ENCODE results near the gene FIGN. TPM values are rescaled to one million over a fixed set of nuclear protein-coding genes. Genes with fewer than 3 reads are reported as not detected.

FIGN gene
- polyA plus RNA-seq, 1 donor from 2014 or later: 0.71 TPM

DNA sequence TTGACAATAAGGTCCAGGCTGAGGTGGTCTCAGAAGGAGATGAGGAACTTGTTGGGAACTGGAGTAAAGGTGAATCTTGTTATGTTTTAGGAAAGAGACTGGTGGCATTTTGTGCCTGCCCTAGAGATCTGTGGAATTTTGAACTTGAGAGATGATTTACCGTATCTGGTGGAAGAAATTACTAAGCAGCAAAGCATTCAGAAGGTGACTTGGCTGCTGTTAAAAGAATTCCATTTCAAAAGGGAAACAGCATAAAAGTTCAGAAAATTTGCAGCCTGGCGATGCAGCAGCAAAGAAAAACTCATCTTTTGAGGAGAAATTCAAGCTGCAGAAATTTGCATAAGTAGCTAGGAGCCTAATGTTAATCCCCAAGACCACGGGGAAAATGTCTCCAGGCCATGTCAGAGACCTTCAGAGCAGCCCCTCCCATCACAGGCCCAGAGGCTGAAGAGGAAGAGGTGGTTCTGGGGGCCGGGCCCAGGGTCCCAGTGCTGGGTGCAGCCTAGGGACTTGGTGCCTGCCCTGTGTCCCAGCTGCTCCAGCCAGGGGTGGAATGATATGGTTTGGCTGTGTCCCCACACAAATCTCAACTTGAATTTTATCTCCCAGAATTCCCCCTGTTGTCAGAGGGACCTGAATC, 73.5 kb downstream of the FIGN start:
- H3K9me3 ChIP-seq (ENCODE audit: low read length): no peaks in the 10 kb centered on the region
- H4K20me1 ChIP-seq (ENCODE audit: insufficient read depth): no peaks in the 10 kb centered on the region
- H3K27me3 ChIP-seq (ENCODE audit: insufficient read depth, low read depth, low read length): no peaks in the 10 kb centered on the region
- H3K4me2 ChIP-seq (ENCODE audit: low read length): no peak overlapping the region
- no peaks in the 10 kb centered on the region for H3K36me3 ChIP-seq (ENCODE audit: insufficient read depth, low read length)
- no peaks in the 10 kb centered on the region for H3K9me2 ChIP-seq (ENCODE audit: insufficient read depth, low read length)
- TF ChIP-seq EZH2 (IDR thresholded peaks at IDR 0.05; ENCODE audit: borderline replicate concordance, insufficient read depth, low read length, poor library complexity, severe bottlenecking): no peak
- TF ChIP-seq SMC3 (conservative IDR thresholded peaks at IDR 0.05; ENCODE audit: poor library complexity): no peak
- no peak for TF ChIP-seq TAF1 (IDR thresholded peaks at IDR 0.05; ENCODE audit: low read depth)
- TF ChIP-seq EP300 (conservative IDR thresholded peaks at IDR 0.05; ENCODE audit: poor library complexity, severe bottlenecking): no peak
- TF ChIP-seq RAD21 (conservative IDR thresholded peaks at IDR 0.05): no peak
- TF ChIP-seq, protein P1, sequence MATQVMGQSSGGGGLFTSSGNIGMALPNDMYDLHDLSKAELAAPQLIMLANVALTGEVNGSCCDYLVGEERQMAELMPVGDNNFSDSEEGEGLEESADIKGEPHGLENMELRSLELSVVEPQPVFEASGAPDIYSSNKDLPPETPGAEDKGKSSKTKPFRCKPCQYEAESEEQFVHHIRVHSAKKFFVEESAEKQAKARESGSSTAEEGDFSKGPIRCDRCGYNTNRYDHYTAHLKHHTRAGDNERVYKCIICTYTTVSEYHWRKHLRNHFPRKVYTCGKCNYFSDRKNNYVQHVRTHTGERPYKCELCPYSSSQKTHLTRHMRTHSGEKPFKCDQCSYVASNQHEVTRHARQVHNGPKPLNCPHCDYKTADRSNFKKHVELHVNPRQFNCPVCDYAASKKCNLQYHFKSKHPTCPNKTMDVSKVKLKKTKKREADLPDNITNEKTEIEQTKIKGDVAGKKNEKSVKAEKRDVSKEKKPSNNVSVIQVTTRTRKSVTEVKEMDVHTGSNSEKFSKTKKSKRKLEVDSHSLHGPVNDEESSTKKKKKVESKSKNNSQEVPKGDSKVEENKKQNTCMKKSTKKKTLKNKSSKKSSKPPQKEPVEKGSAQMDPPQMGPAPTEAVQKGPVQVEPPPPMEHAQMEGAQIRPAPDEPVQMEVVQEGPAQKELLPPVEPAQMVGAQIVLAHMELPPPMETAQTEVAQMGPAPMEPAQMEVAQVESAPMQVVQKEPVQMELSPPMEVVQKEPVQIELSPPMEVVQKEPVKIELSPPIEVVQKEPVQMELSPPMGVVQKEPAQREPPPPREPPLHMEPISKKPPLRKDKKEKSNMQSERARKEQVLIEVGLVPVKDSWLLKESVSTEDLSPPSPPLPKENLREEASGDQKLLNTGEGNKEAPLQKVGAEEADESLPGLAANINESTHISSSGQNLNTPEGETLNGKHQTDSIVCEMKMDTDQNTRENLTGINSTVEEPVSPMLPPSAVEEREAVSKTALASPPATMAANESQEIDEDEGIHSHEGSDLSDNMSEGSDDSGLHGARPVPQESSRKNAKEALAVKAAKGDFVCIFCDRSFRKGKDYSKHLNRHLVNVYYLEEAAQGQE (IDR thresholded peaks at IDR 0.05; ENCODE audit: borderline replicate concordance): no peak
- TF ChIP-seq MXI1 (conservative IDR thresholded peaks at IDR 0.05; ENCODE audit: poor library complexity, severe bottlenecking): no peak
- TF ChIP-seq, protein P2, sequence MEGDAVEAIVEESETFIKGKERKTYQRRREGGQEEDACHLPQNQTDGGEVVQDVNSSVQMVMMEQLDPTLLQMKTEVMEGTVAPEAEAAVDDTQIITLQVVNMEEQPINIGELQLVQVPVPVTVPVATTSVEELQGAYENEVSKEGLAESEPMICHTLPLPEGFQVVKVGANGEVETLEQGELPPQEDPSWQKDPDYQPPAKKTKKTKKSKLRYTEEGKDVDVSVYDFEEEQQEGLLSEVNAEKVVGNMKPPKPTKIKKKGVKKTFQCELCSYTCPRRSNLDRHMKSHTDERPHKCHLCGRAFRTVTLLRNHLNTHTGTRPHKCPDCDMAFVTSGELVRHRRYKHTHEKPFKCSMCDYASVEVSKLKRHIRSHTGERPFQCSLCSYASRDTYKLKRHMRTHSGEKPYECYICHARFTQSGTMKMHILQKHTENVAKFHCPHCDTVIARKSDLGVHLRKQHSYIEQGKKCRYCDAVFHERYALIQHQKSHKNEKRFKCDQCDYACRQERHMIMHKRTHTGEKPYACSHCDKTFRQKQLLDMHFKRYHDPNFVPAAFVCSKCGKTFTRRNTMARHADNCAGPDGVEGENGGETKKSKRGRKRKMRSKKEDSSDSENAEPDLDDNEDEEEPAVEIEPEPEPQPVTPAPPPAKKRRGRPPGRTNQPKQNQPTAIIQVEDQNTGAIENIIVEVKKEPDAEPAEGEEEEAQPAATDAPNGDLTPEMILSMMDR (IDR thresholded peaks at IDR 0.05; ENCODE audit: poor library complexity, severe bottlenecking): no peak
- H3F3A ChIP-seq (ENCODE audit: insufficient read depth, low read length, poor library complexity, severe bottlenecking): no peaks in the 10 kb centered on the region
- no peak overlapping the region for H3K4me3 ChIP-seq (ENCODE audit: low read length)
- no peaks in the 10 kb centered on the region for H3K79me2 ChIP-seq (replicated peaks; ENCODE audit: insufficient read depth, low read length)
- H2AFZ ChIP-seq (ENCODE audit: low read depth, low read length): no peak overlapping the region
- no peak overlapping the region for H3K27ac ChIP-seq (ENCODE audit: low read length)
- no peak overlapping the region for H3K9ac ChIP-seq (ENCODE audit: low read length)

DNA sequence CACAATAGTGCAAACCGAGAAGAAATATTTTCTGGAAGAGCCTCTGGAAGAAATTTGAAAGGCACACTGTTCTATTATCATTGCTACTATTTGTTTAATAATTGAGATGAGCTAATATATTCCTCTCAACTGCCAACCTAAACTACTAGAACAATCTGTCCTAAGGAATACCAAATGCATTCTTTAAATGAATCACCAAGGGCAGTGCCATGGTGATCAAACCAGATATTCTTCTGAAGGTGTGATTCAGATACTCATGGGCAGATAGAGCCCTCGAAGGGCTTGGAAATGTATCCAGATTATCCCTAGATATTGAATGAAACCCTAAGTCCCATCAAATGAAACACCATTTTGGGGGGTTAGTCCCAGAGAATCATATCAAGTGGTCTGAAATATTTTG, 76.6 kb downstream of the FIGN start:
- no peak overlapping the region for H3K9ac ChIP-seq (ENCODE audit: low read length)
- no peaks in the 10 kb centered on the region for H3K36me3 ChIP-seq (ENCODE audit: insufficient read depth, low read length)
- H3K79me2 ChIP-seq (replicated peaks; ENCODE audit: insufficient read depth, low read length): no peaks in the 10 kb centered on the region
- H3K9me3 ChIP-seq (ENCODE audit: low read length): no peaks in the 10 kb centered on the region
- no peak overlapping the region for H3K4me2 ChIP-seq (ENCODE audit: low read length)
- no peak overlapping the region for H3K4me3 ChIP-seq (ENCODE audit: low read length)
- no peaks in the 10 kb centered on the region for H4K20me1 ChIP-seq (ENCODE audit: insufficient read depth)
- H3K27ac ChIP-seq (ENCODE audit: low read length): no peak overlapping the region
- no peaks in the 10 kb centered on the region for H3F3A ChIP-seq (ENCODE audit: insufficient read depth, low read length, poor library complexity, severe bottlenecking)
- H2AFZ ChIP-seq (ENCODE audit: low read depth, low read length): no peak overlapping the region
- no peaks in the 10 kb centered on the region for H3K27me3 ChIP-seq (ENCODE audit: insufficient read depth, low read depth, low read length)
- no peak for TF ChIP-seq EZH2 (IDR thresholded peaks at IDR 0.05; ENCODE audit: borderline replicate concordance, insufficient read depth, low read length, poor library complexity, severe bottlenecking)
- TF ChIP-seq SMC3 (conservative IDR thresholded peaks at IDR 0.05; ENCODE audit: poor library complexity): no peak
- TF ChIP-seq EP300 (conservative IDR thresholded peaks at IDR 0.05; ENCODE audit: poor library complexity, severe bottlenecking): no peak
- no peak for TF ChIP-seq POLR2AphosphoS5 (IDR thresholded peaks at IDR 0.05)
- TF ChIP-seq, protein P1 (IDR thresholded peaks at IDR 0.05; ENCODE audit: borderline replicate concordance): no peak
- no peak for TF ChIP-seq MXI1 (conservative IDR thresholded peaks at IDR 0.05; ENCODE audit: poor library complexity, severe bottlenecking)
- TF ChIP-seq RAD21 (conservative IDR thresholded peaks at IDR 0.05): no peak
- no peak for TF ChIP-seq TAF1 (IDR thresholded peaks at IDR 0.05; ENCODE audit: low read depth)
- TF ChIP-seq, protein P2 (IDR thresholded peaks at IDR 0.05; ENCODE audit: poor library complexity, severe bottlenecking): no peak
- H3K9me2 ChIP-seq (ENCODE audit: insufficient read depth, low read length): no peaks in the 10 kb centered on the region
